GM12892 (cell line): ENCODE data around the gene THAP10. TPM values are rescaled to one million over a fixed set of nuclear protein-coding genes. Genes with fewer than 3 reads are reported as not detected.
"Not testable (repeated sequence)": the region's sequence is repeated elsewhere in the genome, so short reads cannot be mapped to it uniquely, and the experiment has no call there.

Experiments used
- DNase-seq: peaks from one replicate; pipeline ENCODE4 v3.0.0; 2011; ENCODE audit not compliant: insufficient read length
- FAIRE-seq: peaks from 2 replicates; lab custom pipeline; 2011; peaks lifted over from hg19 to GRCh38; lab: Jason Lieb, UNC
- POLR2A ChIP-seq: IDR thresholded peaks from 2 replicates; pipeline ENCODE4 v1.6.1; 2011; ENCODE audit warnings: low read depth, low read length, control low read depth
- POLR2AphosphoS5 ChIP-seq: IDR thresholded peaks from 2 replicates; pipeline ENCODE4 v1.6.1; 2011; ENCODE audit warnings: low read depth, low read length, control low read depth
- TAF1 ChIP-seq: IDR thresholded peaks from 2 replicates; pipeline ENCODE4 v1.6.1; 2011; ENCODE audit warnings: low read depth, mild to moderate bottlenecking, control low read depth, low read length, borderline replicate concordance
- polyA plus RNA-seq: library from polyadenylated mRNA; unstranded; fragments of >200 nt; gene quantifications from one replicate; pipeline ENCODE4 v1.2.1, GENCODE V29; 2012; ENCODE audit warnings: missing spikeins, inconsistent platforms; ENCODE audit not compliant: missing spikeins

The THAP10 gene
- 0.85 TPM for polyA plus RNA-seq

- DNase-seq (peak; percentile 37), FAIRE-seq (peak; percentile 95)
- TF ChIP-seq POLR2AphosphoS5 (no peak), TAF1 (peak; percentile 20; the same call in 1 of the 2 replicates), POLR2A (peak; percentile 39; the same call in 1 of the 2 replicates)
These were observed at the start of gene THAP10, which contains the start of gene LRRC49 for GRCh38 chr15:70892002-70892911. Gene THAP10, minus strand, starts transcription at chr15:70892433. Its CDS starts 161 bp downstream, at chr15:70892272. Gene LRRC49, plus strand, starts transcription at chr15:70892826. Its CDS starts 69 bp downstream, at chr15:70892895.

GRCh38 chr15:70936326-70936725 is 44.1 kb upstream of the THAP10 start:
- FAIRE-seq (no peak), DNase-seq (no peak)
- TF ChIP-seq POLR2A = no peak
- no peak for TF ChIP-seq POLR2AphosphoS5
- TF ChIP-seq TAF1 = no peak

GRCh38 chr15:70935631-70936030 is 43.4 kb upstream of the THAP10 start:
- no peak for DNase-seq
- no peak for FAIRE-seq
- TF ChIP-seq TAF1 (no peak), POLR2AphosphoS5 (no peak), POLR2A (no peak)

GRCh38 chr15:70933411-70933810 is 41.2 kb upstream of the THAP10 start:
- no peak for FAIRE-seq
- TF ChIP-seq POLR2AphosphoS5 (no peak), TAF1 (no peak), POLR2A (no peak)
- no peak for DNase-seq

- no peak for TF ChIP-seq TAF1
- no peak for TF ChIP-seq POLR2AphosphoS5
- TF ChIP-seq POLR2A = no peak
- FAIRE-seq (no peak), DNase-seq (no peak)
These were observed 40.2 kb upstream of the THAP10 start for GRCh38 chr15:70932397-70932796.

- DNase-seq (no peak), FAIRE-seq (peak; percentile 9)
- TF ChIP-seq POLR2A = no peak
- no peak for TF ChIP-seq POLR2AphosphoS5
- TF ChIP-seq TAF1 = no peak
These were observed 39.6 kb upstream of the THAP10 start for GRCh38 chr15:70931821-70932220.

GRCh38 chr15:70926914-70927313 is 34.7 kb upstream of the THAP10 start:
- DNase-seq, FAIRE-seq: not testable (repeated sequence)

- DNase-seq = no peak
- TF ChIP-seq TAF1 (no peak), POLR2AphosphoS5 (no peak), POLR2A (no peak)
- FAIRE-seq = no peak
These were observed 31.3 kb upstream of the THAP10 start for GRCh38 chr15:70923311-70924080.

- DNase-seq = no peak
- FAIRE-seq = no peak
- TF ChIP-seq POLR2A (no peak), POLR2AphosphoS5 (no peak), TAF1 (no peak)
These were observed 29.9 kb upstream of the THAP10 start for GRCh38 chr15:70922119-70922518.

- no peak for FAIRE-seq
- TF ChIP-seq POLR2A (no peak), TAF1 (no peak), POLR2AphosphoS5 (no peak)
- no peak for DNase-seq
These were observed 28.9 kb upstream of the THAP10 start for GRCh38 chr15:70920981-70921696.

- FAIRE-seq (no peak), DNase-seq (no peak)
- TF ChIP-seq TAF1 (no peak), POLR2A (no peak), POLR2AphosphoS5 (no peak)
These were observed 25.7 kb upstream of the THAP10 start for GRCh38 chr15:70917955-70918354.

- FAIRE-seq (no peak), DNase-seq (no peak)
- TF ChIP-seq POLR2A (no peak), POLR2AphosphoS5 (no peak), TAF1 (no peak)
These were observed 24.3 kb upstream of the THAP10 start for GRCh38 chr15:70916531-70916930.
